ENCODE data around the gene H1-8.

The H1-8 gene

DNA sequence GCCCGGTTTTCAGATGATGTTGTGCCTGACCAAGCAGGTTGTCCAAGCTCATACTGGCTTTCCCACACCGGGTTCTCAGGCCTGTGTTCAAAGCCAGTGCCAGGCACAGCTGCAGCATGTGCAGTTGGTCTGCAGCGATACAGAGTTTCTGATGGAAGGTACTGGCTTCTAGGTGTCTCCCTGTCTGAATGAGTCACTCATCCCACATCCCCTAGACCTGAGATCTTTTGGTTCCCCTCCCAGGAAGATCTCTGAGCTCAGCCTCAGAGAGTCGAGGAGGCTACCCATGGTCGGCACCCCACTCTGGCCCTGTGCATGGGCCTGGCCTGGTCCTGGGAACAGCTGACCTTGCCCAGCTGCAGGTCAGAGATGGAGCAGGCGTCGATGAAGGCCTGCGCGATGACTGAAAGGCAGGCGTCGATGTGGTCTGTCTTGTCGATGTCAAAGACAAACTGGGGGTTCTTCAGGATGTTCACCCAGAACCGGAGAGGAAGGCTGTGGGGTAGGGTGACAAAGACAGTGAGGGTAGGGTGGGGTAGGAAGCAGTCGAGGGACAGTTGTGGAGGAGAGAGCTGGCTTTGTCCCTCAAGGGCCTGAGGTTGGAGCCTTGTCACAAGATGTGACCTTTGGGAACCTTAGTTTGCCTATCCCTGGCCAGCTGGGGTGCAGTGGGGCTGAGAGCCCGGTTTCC, 15.3 kb downstream of the H1-8 start:
- DNase-seq, result no peak

DNA sequence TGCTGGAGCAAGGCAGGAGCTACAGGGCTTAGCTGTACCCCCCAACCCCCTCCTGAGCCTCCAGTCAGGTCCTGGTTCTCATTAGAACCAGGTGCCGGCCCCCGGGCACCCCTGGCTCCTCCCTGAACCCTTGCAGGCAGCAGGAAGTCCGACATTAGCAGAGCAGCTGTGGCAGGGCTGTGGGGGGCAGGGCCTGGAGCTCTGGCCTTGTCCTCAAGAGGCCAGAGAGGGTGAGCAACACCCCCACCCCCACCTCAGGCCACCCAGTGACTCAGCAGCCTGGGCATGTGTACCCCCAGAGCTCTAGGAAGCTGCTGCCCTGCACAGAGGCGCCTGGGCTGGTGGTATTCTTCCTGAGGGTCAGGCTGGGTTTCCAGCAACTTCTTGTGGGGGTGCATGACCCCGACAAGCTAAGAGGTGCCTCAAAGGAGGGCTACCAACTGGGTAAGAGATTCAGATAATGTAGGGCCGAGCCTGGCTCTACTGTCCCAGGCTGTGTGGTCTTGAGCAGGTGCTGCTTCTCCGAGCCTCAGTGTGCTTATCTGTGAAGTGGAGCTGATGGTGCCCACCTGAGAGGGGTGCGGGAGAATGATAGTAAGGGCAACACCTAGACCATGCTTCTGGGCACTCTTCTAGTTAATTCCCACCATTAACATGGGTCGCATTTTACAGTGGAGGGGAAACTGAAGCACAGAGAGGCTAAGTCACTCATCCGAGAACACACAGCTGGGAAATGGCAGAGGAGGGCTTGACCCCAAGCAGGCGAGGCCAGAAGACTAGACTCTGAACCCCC, 16.0 kb downstream of the H1-8 start:
- DNase-seq, result no peak

DNA sequence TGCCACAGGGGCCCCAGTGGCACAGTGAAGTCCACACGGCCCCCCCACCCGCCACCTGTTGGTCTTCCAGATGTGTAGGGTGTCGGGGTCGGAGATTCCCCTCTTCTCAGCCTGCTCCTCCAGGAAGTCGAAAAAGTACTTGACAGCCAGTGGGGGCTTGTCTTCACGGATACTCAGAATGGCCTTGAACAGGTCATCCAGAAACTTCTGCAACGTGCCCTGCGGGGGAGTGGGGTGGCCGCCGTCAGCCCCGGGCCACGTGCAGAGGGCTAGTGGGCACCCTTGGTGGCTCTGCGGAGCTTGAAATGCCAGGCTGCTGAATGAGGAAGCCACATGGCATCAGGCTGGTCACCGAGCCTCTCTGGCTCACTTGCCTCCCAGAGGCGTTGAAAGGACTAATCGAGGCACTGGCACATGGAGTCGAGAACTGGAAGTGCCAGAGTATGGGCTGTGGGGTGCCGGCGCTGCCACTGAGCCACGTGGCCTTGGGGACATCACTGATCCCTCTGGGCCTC, 16.6 kb downstream of the H1-8 start:
- DNase-seq, result no peak

- no peak for DNase-seq
These were observed 17.4 kb downstream of the H1-8 start for GRCh38 chr3:129560269-129560787.

DNA sequence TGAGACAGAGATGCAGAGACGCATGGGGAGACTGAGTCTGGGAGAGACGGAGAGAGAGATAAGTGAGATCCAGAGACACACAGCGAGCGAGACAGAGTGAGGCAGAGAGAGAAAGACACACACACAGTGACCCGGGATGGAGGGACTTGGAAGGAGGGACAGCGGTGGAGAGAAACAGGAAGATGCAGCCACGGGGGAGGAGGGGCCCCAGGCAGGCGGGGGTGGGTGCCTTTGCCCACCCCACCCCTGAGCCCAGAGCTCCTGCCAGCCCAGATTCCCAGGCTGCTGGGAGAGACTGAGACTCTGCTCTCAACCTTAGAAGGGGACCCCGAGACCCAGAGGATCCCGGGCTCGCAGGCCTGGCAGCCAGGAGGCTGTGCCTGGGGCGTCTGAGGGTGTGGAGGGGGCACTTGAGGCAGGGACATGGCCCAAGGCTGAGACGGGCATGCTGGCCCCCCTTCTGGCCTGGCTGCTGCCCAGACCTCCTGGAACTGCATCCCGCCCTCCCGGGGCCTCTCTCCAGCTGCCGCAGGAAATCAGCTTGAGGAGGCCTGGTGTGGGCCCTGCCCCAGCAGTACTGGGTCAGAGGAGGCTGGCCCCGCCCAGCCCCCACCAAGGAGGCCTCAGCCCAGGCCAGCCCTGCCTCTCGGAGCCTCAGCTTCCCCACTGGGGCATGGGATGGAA, 18.1 kb downstream of the H1-8 start:
- no peak for DNase-seq

DNA sequence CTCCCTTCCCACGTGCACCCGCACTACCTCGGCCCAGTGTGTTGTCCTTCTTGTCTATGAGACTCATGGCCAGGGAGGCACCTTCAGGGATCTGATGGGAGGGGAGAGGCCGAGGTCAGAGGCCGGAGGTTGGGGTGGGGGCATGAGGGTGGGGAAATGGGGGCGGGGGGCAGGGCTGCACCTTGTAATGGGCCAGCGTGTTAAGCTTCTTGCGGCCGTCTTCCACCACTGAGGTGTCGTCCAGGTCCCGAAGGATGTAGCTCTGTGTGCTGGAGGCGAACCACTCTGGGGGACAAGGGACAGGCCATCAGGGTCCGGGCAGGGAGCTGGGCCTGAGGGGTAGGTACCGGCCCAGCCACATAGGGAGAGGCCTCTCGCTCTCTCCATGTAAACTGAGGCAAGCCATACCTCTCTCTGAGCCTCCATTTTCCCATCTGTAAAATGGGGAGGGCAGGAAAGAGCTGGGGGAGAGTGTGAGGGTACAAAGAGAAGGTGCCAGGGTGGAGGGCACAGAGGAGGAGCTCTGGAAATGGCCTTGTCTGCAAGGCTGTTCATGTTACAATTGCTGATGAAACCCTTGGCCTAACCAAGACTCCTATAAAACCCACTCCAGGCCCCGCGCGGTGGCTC, 18.8 kb downstream of the H1-8 start:
- no peak for DNase-seq

DNA sequence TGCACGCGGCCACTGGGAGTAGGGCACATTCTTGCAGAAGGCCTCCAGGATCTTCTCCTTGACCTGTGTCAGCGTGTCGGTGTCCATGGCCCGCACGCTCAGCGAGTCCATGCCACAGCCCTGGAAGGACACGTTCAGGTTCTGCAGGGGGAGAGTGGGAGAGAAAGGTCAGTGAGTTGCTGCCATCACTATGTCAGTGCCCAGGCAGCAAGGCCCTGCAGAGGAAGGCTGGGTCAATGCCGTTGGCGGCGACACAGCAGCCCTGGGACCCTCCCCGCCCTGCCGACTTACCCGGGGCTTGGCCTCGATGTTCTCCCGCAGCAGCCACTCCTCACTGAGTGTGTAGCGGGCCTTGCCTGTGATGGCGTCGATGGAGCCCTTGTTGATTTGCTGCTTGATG, 19.8 kb downstream of the H1-8 start:
- DNase-seq, result no peak

- DNase-seq, result no peak
These were observed 20.4 kb downstream of the H1-8 start for GRCh38 chr3:129563332-129563731.

DNA sequence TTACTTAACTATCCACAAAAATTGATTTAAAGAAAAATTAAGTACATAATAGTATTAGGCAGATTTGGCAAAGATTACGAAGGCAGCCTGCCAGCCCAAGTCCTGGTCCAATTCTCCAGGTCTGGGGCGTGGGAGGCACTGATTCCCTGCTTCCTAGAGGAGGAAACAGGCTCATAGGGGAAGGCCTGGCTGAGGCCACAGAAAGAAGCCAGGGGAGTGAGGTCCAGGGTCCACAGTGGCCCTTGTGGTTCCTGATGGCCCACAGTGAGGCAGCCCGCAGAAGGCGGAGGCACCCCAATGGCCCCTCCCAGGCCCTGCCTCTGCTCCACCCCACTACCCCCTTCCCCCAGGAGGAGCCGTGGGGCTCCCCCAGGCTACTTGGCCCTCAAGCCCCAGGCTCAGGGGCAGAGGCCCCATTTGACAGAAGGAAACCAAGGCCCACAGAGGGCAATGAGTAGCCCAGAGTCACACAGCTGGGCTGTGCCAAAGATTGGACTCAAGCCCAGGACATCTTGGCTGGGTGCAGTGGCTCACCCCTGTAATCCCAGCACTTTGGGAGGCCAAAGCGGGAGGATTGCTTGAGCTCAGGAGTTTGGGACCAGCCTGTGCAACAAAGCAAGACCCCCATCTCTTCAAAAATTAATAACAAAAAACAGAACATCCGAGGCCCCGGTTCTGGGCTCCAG, 21.0 kb downstream of the H1-8 start:
- DNase-seq, result no peak

DNA sequence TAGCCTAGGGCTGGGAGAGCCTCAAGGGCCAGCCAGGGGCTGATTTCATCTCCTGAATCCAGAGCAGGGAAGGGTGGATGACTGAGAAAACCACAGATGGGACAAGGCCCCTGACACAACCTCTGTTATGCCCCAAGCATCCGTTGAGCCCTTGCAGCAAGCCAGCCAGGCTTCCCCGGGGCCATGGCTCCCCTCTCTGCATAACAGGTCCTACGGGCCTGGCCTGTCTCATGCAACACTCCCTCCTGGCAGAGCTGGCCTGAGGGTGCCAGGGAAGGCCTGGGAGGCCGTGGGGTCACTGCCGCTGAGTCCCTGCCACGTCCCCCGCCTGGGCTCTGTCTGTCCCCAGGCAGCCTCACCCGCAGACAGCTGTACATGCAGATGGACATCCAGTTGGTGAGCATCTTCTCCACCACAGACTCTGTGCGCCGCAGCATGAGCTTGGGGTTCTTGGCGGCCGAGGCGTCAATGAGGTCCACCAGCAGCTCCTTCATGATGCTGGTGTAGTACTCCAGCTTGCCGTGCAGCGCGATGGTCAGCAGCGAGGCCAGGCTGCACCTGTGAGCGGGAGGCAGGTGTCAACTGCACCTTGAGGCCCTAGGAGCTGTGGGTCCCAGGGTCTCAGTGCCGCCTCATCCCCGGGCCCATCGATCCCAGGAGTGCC, 22.1 kb downstream of the H1-8 start:
- no peak for DNase-seq

DNA sequence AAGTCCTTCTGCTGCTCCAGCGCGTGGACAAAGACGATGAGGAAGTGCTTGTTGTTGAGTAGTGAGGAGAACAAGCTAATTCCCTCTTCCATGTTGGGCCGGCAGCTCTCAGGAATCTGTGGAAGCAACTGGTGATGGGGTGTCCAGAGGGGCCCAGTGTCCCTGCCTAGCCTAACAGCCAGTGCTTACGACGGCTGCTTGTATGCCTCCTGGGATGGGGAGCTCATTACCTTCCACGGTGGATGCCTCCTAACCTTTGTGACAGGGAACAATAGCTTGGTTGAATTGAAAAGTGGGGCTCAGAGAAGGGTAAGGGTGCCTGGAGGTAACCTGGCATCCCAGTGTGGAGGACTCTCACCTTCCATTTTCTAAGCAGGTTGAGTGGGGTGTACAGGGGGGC, 22.9 kb downstream of the H1-8 start:
- DNase-seq, result no peak

- DNase-seq, result no peak
These were observed 24.3 kb downstream of the H1-8 start for GRCh38 chr3:129567176-129567705.

- DNase-seq, result no peak
These were observed 25.0 kb downstream of the H1-8 start for GRCh38 chr3:129567939-129568338.

- DNase-seq, result no peak
These were observed 26.9 kb downstream of the H1-8 start for GRCh38 chr3:129569856-129570255.

DNA sequence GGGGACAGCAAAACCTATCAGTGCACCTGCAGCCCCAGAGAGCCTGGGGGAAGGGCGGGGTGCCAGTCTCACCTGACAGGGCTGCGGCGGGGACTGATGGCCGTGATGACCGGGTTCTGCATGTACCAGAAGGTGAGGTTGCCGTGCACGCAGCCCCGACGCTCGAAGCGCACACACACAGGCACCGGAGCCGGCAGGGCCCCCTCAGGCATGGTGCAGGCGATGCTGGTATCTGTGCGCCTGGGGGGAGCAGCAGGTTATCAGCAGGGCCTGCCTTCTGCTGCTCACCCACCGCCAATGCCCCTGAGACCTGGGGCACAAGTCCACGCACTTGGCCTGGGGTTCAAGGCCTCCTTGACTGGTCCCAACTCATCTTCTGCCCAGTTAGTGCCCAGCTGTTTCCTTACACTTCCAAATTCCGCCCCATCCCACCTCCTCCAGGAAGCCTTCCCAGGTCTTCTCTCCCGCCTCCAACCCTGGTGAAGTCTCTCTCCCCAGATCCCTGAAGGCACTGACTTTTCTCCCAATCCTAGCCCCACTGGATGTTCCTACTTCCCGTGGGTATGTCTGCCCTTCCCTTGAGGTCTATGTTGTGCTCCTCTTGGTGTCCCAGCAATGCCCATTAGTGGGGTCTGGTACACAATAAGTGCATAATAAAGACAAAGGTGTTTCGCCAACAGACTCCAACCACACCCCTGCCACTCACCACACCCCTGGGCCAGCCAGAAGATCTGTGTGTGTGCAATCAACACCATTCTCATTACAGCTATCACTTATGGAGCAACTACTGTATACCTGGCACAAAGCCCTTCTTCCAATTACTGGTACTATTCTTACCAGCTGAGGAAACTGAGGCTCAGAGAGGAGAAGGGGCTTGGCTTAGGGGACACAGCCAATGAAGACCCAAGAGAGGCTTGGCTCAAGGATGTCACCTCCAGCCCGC, 28.9 kb downstream of the H1-8 start:
- no peak for DNase-seq

DNA sequence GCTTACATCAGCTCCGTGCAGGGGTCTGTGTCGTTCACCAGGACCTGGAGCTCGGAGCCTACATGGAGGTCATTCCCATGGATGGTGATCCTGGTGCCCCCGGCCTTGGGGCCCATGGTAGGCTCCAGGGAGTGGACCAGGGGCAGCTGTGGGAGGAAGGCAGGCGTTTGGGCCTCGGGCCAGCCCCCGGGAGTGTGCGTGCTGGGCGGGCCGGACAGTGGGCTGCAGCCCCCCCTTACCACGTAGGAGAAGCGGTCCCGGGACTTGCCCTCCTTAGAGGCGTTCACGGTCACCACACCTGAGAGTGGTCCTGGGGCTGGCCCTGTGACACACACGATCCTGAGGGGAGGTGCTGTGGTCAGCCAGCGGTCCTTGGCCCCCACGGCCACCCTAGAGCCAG, 29.6 kb downstream of the H1-8 start:
- DNase-seq, result no peak

- DNase-seq, result no peak
These were observed 30.5 kb downstream of the H1-8 start for GRCh38 chr3:129573493-129573892.

GRCh38 chr3:129574206-129574605, 31.2 kb downstream of the H1-8 start:
- DNase-seq, result no peak

- DNase-seq, result no peak
These were observed 32.4 kb downstream of the H1-8 start for GRCh38 chr3:129575233-129575996.

DNA sequence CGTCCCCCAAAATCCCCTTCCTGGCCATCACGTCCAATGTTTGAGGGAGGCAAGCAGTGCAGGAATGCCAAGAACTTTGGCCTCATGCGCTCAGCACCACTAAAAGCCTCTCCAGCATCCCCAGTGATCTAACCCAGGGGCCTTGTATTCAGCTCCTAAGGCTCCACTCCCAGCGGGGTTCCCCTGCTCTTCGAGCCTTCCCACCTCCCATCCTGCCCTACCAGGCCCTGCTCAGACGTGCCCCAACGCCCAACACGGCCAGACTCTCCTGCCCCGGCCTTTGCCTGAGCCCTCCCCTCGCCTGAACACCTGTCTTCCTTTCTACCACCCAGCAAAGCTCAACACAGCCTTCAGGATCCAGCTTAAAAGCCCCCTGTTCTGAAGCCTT, 33.0 kb downstream of the H1-8 start:
- no peak for DNase-seq

Data from suppressor macrophage treated with lipopolysaccharide for 4 hours (primary cell).